ENCODE data around the gene TRH.
"Not testable (repeated sequence)": the region's sequence is repeated elsewhere in the genome, so short reads cannot be mapped to it uniquely, and the experiment has no call there.

The TRH gene

DNA sequence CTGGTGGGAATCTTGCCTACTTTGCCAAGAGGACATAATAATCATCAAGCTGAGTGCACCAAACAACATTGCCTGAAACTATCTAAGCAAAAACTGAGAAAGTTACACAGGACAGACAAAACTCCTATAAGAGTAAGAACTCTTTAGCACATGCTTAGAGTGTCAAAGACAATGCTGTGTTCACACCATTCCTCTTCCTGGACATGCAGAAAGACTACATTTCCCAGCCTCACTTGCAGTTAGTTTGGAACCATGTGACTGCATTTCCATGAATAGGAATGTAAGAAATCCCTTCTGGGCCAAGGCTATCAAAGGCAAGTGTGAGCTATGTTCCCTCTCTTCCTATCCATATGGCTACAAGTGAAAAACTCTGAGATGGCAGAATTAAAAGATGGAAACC lies 37.6 kb downstream of the TRH start:
- not testable (repeated sequence) for DNase-seq; H3K36me3 Mint-ChIP-seq (ENCODE audit: low read depth); H3K27ac Mint-ChIP-seq; H3K4me1 Mint-ChIP-seq (ENCODE audit: low read depth); H3K9me3 Mint-ChIP-seq; H3K4me3 Mint-ChIP-seq
- H3K27me3 Mint-ChIP-seq, result peaks cover 11% of the 10 kb centered on the region

DNA sequence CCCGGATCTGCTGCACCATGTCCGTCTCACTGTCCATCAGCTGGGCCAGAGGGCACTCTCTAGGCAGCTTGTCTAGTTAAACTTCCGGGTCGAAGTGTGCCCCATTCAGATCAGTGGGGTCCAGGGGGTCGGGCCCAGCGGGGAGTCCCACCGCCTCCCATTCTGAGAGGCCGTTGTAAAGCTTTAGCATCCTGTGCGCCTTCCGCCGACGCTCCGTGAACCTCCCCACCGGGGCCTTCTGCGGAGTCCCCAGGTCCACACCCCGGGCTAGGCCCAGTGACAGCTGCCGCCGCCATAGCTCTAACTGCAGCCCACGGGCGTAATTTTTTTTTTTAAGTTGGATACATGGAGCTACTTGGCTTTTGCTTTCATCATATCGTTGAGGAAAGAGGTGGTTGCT lies 38.7 kb downstream of the TRH start:
- not testable (repeated sequence) for H3K9me3 Mint-ChIP-seq; H3K36me3 Mint-ChIP-seq (ENCODE audit: low read depth); DNase-seq; H3K27ac Mint-ChIP-seq; H3K4me1 Mint-ChIP-seq (ENCODE audit: low read depth); H3K4me3 Mint-ChIP-seq
- H3K27me3 Mint-ChIP-seq, result peaks cover 14% of the 10 kb centered on the region

DNA sequence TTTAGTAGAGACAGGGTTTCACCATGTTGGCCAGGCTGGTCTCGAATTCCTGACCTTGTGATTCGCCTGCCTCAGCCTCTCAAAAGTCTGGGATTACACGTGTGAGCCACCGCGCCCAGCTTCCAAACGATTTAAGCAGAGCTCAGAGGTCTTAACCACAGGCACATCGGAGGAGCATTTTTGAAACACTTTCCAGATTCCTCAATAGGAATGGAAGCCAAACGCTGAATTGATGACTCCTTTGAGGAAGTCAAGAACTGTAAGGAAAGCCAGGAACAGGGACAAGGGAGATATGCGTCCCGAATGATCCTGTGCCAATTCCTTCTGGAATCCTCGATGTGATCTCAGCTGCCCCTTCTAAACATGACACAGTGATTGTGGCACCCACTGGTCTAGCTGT lies 40.0 kb downstream of the TRH start:
- Mint-ChIP-seq H3K27ac (no peak overlapping the region), H3K4me3 (no peak overlapping the region), H3K27me3 (peaks cover 10% of the 10 kb centered on the region), H3K9me3 (no peaks in the 10 kb centered on the region), H3K4me1 (ENCODE audit: low read depth) (no peaks in the 10 kb centered on the region), H3K36me3 (ENCODE audit: low read depth) (no peaks in the 10 kb centered on the region)
- DNase-seq, result no peak

DNA sequence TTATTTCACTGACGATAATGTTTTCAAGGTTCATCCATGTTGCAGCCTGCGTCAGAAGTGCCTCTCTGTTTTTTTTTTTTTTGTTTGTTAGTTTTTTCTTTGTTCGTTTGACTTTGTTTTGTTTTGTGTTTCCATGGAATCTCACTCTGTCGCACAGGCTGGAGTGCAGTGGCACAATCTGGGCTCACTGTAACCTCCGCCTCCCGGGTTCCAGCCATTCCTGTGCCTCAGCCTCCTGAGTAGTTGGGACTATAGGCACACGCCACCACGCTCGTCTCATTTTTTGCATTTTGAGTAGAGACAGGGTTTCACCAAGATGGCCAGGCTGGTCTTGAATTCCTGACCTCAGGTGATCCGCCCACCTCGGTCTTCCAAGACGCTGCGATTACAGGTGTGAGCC lies 43.1 kb downstream of the TRH start:
- not testable (repeated sequence) for H3K27me3 Mint-ChIP-seq; H3K27ac Mint-ChIP-seq; DNase-seq; H3K9me3 Mint-ChIP-seq; H3K4me1 Mint-ChIP-seq (ENCODE audit: low read depth); H3K4me3 Mint-ChIP-seq; H3K36me3 Mint-ChIP-seq (ENCODE audit: low read depth)

DNA sequence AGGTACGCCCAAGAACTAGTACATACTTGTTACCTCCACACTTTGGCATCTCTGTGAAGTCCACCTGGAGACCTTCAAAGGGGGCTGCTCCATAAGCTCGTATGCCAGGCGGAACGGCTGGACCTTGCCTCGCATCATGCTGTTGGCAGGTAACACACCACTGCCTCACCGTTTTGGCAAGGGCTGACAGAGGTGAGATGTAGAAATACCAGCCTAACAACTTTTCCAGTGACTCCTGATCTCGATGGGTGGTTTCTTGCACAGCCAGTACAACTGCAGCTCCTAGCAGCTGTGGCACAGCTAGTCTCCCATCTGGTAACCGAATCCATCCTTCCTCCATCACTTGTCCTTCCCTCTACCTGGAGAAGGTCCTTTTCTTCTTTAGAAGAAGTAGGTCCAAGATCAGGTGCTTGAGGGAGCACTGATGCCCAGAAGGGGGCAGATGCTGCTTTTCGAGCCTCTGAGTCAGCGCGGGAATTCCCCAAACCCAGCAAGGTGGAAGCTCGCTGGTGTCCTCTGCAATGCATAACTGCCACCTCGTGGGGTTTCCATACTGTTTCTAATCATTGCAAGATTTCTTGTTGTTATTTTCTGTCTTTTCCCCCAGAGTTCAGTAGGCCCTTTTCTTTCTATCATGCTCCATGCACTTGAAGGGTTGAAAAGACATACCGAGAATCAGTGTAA lies 51.8 kb downstream of the TRH start:
- not testable (repeated sequence) for H3K4me1 Mint-ChIP-seq (ENCODE audit: low read depth); H3K27ac Mint-ChIP-seq; H3K9me3 Mint-ChIP-seq; H3K27me3 Mint-ChIP-seq; H3K36me3 Mint-ChIP-seq (ENCODE audit: low read depth); H3K4me3 Mint-ChIP-seq
- peak; percentile 39 for DNase-seq

DNA sequence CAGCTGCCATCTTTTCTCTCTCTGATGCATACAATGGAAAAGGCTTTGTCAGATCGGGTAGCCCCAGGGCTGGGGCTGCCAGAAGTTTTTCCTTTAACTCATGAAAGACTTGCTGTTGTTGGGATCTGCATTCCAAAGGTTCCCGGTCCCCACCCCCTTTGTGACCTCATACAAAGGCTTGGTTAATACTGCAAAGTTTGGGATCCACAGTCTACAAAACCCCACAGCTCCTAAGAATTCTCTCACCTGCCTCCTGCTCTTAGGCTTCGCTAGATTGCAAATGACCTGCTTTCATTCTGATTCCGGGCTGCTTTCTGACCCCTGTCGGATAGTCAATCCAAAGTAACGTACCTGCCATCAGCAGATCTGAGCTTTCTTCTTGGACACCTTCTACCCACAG lies 52.9 kb downstream of the TRH start:
- H3K27me3 Mint-ChIP-seq; H3K36me3 Mint-ChIP-seq (ENCODE audit: low read depth): not testable (repeated sequence)

More for the DNA sequence above, 52.9 kb downstream of the TRH start:
- not testable (repeated sequence) for H3K27ac Mint-ChIP-seq; DNase-seq; H3K4me1 Mint-ChIP-seq (ENCODE audit: low read depth); H3K9me3 Mint-ChIP-seq; H3K4me3 Mint-ChIP-seq
